Natural killer cell (primary cell): Measurements from ENCODE around the gene CHSY1. TPM values are rescaled to one million over a fixed set of nuclear protein-coding genes. Genes with fewer than 3 reads are reported as not detected.

Experiments used
- ATAC-seq, 3 donors: fragments of 150-1000 bp in 2 of 3; fragments of 200-7000 bp in 1 of 3; cut with Tn5 transposase; 1 replicate in 1 of 3; 2 replicates in 2 of 3; pipeline ENCODE4 v1.10.0; 2021; ENCODE audit warnings: mild to moderate bottlenecking in 2 of 3, moderate library complexity in 2 of 3
- DNase-seq, 2 donors: peaks; one replicate each; pipeline versions ENCODE4 v3.0.0 to v3.0.0-alpha.2; 2013 to 2021; ENCODE audit warnings: mixed read lengths in 1 of 2
- H3K27ac ChIP-seq: one replicate; pipeline ENCODE4 v1.5.1; 2013; ENCODE audit warnings: mild to moderate bottlenecking, low read length
- H3K27me3 ChIP-seq: one replicate; pipeline ENCODE4 v1.6.1; 2013; ENCODE audit warnings: low read length; ENCODE audit not compliant: control insufficient read depth, insufficient read depth
- H3K36me3 ChIP-seq: one replicate; pipeline ENCODE4 v1.6.1; 2013; ENCODE audit warnings: low read length; ENCODE audit not compliant: control insufficient read depth, insufficient read depth
- H3K4me1 ChIP-seq: one replicate; pipeline ENCODE4 v1.6.1; 2013; ENCODE audit warnings: low read length; ENCODE audit not compliant: control insufficient read depth, insufficient read depth
- H3K4me3 ChIP-seq: one replicate; pipeline ENCODE4 v1.5.1; 2013; ENCODE audit warnings: low read length
- H3K9me3 ChIP-seq: one replicate; pipeline ENCODE4 v1.6.1; 2013; ENCODE audit warnings: low read length; ENCODE audit not compliant: control insufficient read depth, insufficient read depth
- H3K27ac Mint-ChIP-seq, 2 donors: one replicate each; pipeline ENCODE4 v1.8.0; 2022; ENCODE audit warnings: mild to moderate bottlenecking in 2 of 2, mixed read lengths in 2 of 2, moderate library complexity in 1 of 2
- H3K27me3 Mint-ChIP-seq, 2 donors: one replicate each; pipeline ENCODE4 v1.8.0; 2022; ENCODE audit warnings: low read depth in 2 of 2, mixed read lengths in 2 of 2
- H3K36me3 Mint-ChIP-seq: one replicate; pipeline ENCODE4 v1.8.0; 2022; ENCODE audit warnings: mixed read lengths
- H3K4me1 Mint-ChIP-seq, 2 donors: one replicate each; pipeline ENCODE4 v1.8.0; 2022; ENCODE audit warnings: mixed read lengths in 2 of 2
- H3K4me3 Mint-ChIP-seq: one replicate; pipeline ENCODE4 v1.8.0; 2022; ENCODE audit warnings: mild to moderate bottlenecking, moderate library complexity, mixed read lengths
- H3K9me3 Mint-ChIP-seq, 2 donors: one replicate each; pipeline ENCODE4 v1.8.0; 2022; ENCODE audit warnings: mixed read lengths in 2 of 2
- WGBS: methylation state at CpG from one replicate; pipeline ENCODE4 v1.1.7; 2013; ENCODE audit warnings: missing lambda C conversion rate; ENCODE audit not compliant: insufficient coverage; 5-methylcytosine and 5-hydroxymethylcytosine counted together
- intact Hi-C: fragments of 100-400 bp; cut with micrococcal nuclease; formaldehyde crosslinking; loops from one replicate; pipeline ENCODE4 v1.14.2; 2022
- total RNA-seq, 4 donors: library from RNA; stranded (reverse); fragments of 120-200 nt in 1 of 4; gene quantifications; one replicate each; pipeline versions ENCODE4 v1.2.3 to v1.2.4, GENCODE V29; 2013 to 2022
- TF ChIP-seq, protein P1 (sequence below): fragments of 200-600 bp; IDR thresholded peaks from one replicate; pipeline ENCODE4 v1.8.0; 2022; ENCODE audit warnings: antibody characterized with exemption

The CHSY1 gene
- total RNA-seq, 3 donors from 2014 or later (not counting 1 experiment from before 2014, with no cell fraction given): 21.1 to 32.5 (median 30.8) TPM

DNA sequence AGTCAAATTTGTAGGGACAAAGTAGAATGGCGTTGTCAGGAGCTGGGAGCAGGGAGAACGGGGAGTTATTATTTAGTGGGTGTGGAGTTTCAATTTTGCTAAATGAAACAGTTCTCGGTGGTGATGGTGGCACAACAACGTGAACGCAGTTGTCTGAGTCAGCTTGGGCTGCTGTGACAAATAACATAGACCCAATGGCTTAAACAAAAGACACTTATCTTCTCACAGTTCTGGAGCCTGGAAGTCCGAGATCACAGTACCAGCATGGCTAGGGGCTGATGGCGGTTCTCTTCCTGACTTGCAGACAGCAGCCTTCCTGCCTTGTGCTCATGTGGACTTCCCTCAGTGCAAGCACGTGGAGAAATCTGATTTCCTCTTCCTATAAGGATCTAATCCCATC, 90.2 kb downstream of the CHSY1 start:
- Mint-ChIP-seq H3K4me3 (no peak overlapping the region), H3K4me1 (peaks cover 8 to 11% of the 10 kb centered on the region in 2 donors), H3K9me3 (peaks cover 0 to 4% of the 10 kb centered on the region in 2 donors), H3K36me3 (peaks cover 20% of the 10 kb centered on the region), H3K27ac (no peak overlapping the region), H3K27me3 (no peaks in the 10 kb centered on the region)
- no peaks in the 10 kb centered on the region for H3K27me3 ChIP-seq
- H3K36me3 ChIP-seq: no peaks in the 10 kb centered on the region
- no peak overlapping the region for H3K4me3 ChIP-seq
- intact Hi-C loops: no loop called here
- ATAC-seq: no peak
- peaks cover 16% of the 10 kb centered on the region for H3K9me3 ChIP-seq
- peaks cover 14% of the 10 kb centered on the region for H3K4me1 ChIP-seq
- H3K27ac ChIP-seq: no peak overlapping the region
- 68% methylated on average over 8 of the region's 8 CpGs for WGBS
- TF ChIP-seq, protein P1, sequence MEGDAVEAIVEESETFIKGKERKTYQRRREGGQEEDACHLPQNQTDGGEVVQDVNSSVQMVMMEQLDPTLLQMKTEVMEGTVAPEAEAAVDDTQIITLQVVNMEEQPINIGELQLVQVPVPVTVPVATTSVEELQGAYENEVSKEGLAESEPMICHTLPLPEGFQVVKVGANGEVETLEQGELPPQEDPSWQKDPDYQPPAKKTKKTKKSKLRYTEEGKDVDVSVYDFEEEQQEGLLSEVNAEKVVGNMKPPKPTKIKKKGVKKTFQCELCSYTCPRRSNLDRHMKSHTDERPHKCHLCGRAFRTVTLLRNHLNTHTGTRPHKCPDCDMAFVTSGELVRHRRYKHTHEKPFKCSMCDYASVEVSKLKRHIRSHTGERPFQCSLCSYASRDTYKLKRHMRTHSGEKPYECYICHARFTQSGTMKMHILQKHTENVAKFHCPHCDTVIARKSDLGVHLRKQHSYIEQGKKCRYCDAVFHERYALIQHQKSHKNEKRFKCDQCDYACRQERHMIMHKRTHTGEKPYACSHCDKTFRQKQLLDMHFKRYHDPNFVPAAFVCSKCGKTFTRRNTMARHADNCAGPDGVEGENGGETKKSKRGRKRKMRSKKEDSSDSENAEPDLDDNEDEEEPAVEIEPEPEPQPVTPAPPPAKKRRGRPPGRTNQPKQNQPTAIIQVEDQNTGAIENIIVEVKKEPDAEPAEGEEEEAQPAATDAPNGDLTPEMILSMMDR: no peak
- no peak for DNase-seq

DNA sequence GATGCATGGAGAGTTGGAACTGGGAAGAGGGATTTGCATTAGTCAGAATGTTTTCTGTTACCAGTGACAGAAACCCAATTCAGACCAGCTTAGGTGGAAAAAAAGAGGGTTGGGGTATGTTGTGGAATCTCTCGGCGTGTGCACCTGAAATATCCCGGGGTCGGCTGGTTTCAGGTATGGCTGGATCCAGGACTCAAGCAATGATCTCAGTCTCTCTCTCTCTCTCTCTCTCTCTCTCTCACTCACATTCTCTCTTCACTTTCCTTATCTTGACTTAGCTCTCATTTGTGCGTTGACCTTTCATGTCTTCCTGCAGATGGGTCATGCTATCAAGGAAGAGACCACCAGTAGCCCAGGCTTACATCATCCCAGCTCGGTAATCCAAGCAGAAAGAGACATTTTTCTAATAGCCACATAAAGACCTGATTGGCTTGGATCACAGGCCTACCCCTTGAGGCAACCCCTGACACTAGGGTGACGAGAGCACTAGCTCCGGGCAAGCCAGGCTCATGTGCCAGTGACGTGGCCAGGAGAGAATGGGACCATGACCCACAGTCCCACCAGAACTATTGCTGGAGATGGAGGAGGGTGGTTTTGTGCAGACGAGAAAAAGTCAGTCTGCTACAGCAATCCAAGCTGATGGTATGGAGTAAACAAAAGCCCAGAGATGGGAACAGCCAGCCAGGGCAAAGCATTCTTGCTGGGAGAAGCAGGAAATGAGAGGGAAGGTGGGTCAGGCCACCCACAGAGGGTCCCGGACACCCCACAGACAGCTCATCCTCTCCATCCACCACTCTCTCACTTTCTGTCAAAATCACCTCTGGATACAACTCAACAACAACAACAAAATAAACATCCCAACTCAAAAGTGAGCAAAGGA, 91.7 kb downstream of the CHSY1 start:
- Histone ChIP-seq H3K9me3 (peaks cover 3% of the 10 kb centered on the region), H3K27me3 (no peaks in the 10 kb centered on the region), H3K36me3 (no peaks in the 10 kb centered on the region), H3K4me3 (no peak overlapping the region), H3K4me1 (peaks cover 14% of the 10 kb centered on the region), H3K27ac (no peak overlapping the region)
- ATAC-seq (no peak), DNase-seq (no peak)
- Mint-ChIP-seq H3K9me3 (peaks cover 0 to 2% of the 10 kb centered on the region in 2 donors), H3K4me3 (no peak overlapping the region), H3K27me3 (no peaks in the 10 kb centered on the region), H3K36me3 (peaks cover 5% of the 10 kb centered on the region), H3K27ac (no peak overlapping the region), H3K4me1 (peaks cover 8 to 11% of the 10 kb centered on the region in 2 donors)
- WGBS: 91% methylated on average over 11 of the region's 11 CpGs
- intact Hi-C loops: no loop called here
- TF ChIP-seq, protein P1: no peak

GRCh38 chr15:101159096-101159935, 92.5 kb downstream of the CHSY1 start:
- Histone ChIP-seq H3K27ac (no peak overlapping the region), H3K4me3 (no peak overlapping the region), H3K9me3 (no peaks in the 10 kb centered on the region), H3K27me3 (no peaks in the 10 kb centered on the region), H3K4me1 (peaks cover 14% of the 10 kb centered on the region), H3K36me3 (no peaks in the 10 kb centered on the region)
- H3K27ac Mint-ChIP-seq: no peak overlapping the region
- 70% methylated on average over 12 of the region's 15 CpGs for WGBS
- H3K4me1 Mint-ChIP-seq: peaks cover 8 to 11% of the 10 kb centered on the region in 2 donors
- H3K9me3 Mint-ChIP-seq: peaks cover 0 to 2% of the 10 kb centered on the region in 2 donors
- H3K27me3 Mint-ChIP-seq: no peaks in the 10 kb centered on the region
- TF ChIP-seq, protein P1: no peak
- DNase-seq: no peak
- no peak overlapping the region for H3K4me3 Mint-ChIP-seq
- H3K36me3 Mint-ChIP-seq: no peaks in the 10 kb centered on the region
- no peak for ATAC-seq
- intact Hi-C loops: no loop called here
